Endothelial cell of umbilical vein (primary cell): ENCODE measurements around the gene AKAP6. TPM values are rescaled to one million over a fixed set of nuclear protein-coding genes. Genes with fewer than 3 reads are reported as not detected.

ENCODE experiments used
- BruUV-seq: library from RNA; stranded (reverse); fragments of 400-500 nt; replicated peaks from 2 replicates; lab custom pipeline; 2021; lab: Mats Ljungman, UMichigan
- CTCF ChIA-PET: fragments of 300-600, 350-600 bp; sonication (Branson Sonifier 250); formaldehyde crosslinking; loops from one replicate; lab custom pipeline; 2021; ENCODE audit warnings: antibody characterized with exemption, inconsistent platforms; lab: Charles Lee
- POLR2A ChIA-PET: fragments of 300-600, 350-600 bp; sonication (Branson Sonifier 250); formaldehyde crosslinking; loops from one replicate; lab custom pipeline; 2021; ENCODE audit warnings: antibody characterized with exemption, inconsistent platforms; lab: Charles Lee
- DNase-seq: peaks from one replicate; pipeline ENCODE4 v3.0.0-alpha.2; 2011; ENCODE audit warnings: low read depth, low spot score
- FAIRE-seq: peaks from 2 replicates; lab custom pipeline; 2011; peaks lifted over from hg19 to GRCh38; lab: Jason Lieb, UNC
- H2AFZ ChIP-seq: 2 replicates; pipeline ENCODE4 v1.6.0; 2012; ENCODE audit warnings: low read depth, low read length, control low read depth, inconsistent platforms
- H3K27ac ChIP-seq: 2 replicates; pipeline ENCODE4 v1.5.1; 2011; ENCODE audit warnings: low read depth, mild to moderate bottlenecking, control low read depth, low read length, moderate library complexity; ENCODE audit not compliant: insufficient read depth
- H3K27me3 ChIP-seq, 2 experiments: 2 replicates each; pipeline versions ENCODE4 v1.6.0 to v1.6.1; 2011; ENCODE audit warnings: low read length in 2 of 2, mixed read lengths in 1 of 2; ENCODE audit not compliant: control insufficient read depth in 2 of 2, insufficient read depth in 2 of 2
- H3K36me3 ChIP-seq, 2 experiments: 2 replicates in 1 of 2; 3 replicates in 1 of 2; pipeline ENCODE4 v1.5.1; 2011; ENCODE audit warnings: low read length in 2 of 2, mild to moderate bottlenecking in 1 of 2, moderate library complexity in 1 of 2; ENCODE audit not compliant: control insufficient read depth in 2 of 2, insufficient read depth in 2 of 2; ENCODE audit errors: extremely low read depth in 1 of 2
- H3K4me1 ChIP-seq: 3 replicates; pipeline ENCODE4 v1.5.1; 2011; ENCODE audit warnings: mild to moderate bottlenecking, low read length; ENCODE audit not compliant: control insufficient read depth, insufficient read depth; ENCODE audit errors: extremely low read depth
- H3K4me2 ChIP-seq: 2 replicates; pipeline ENCODE4 v1.6.1; 2011; ENCODE audit warnings: low read length, control low read depth, mixed read lengths; ENCODE audit not compliant: insufficient read depth
- H3K4me3 ChIP-seq, 3 experiments: fragments of 200-600 bp in 1 of 3; sonication (generic), shearing (Covaris generic) in 1 of 3; replicated peaks in 1 of 3; 2 replicates each; pipeline ENCODE4 v1.5.1; 2011 to 2016; ENCODE audit warnings: control low read depth in 3 of 3, low read length in 3 of 3, mild to moderate bottlenecking in 2 of 3, inconsistent platforms in 1 of 3, low read depth in 1 of 3, moderate library complexity in 1 of 3; ENCODE audit not compliant: insufficient read depth in 1 of 3
- H3K79me2 ChIP-seq: 2 replicates; pipeline ENCODE4 v1.6.0; 2012; ENCODE audit warnings: low read length, inconsistent platforms; ENCODE audit not compliant: control insufficient read depth, insufficient read depth
- H3K9ac ChIP-seq: replicated peaks from 2 replicates; pipeline ENCODE3; 2011; ENCODE audit warnings: low read length, control low read depth; ENCODE audit not compliant: insufficient read depth; ENCODE audit errors: extremely low read depth
- H3K9me1 ChIP-seq: replicated peaks from 3 replicates; pipeline ENCODE4 v1.6.0; 2011; ENCODE audit warnings: mild to moderate bottlenecking, low read length; ENCODE audit not compliant: control insufficient read depth, insufficient read depth; ENCODE audit errors: extremely low read depth
- H3K9me3 ChIP-seq: replicated peaks from 2 replicates; pipeline ENCODE4 v1.5.1; 2012; ENCODE audit warnings: low read length, inconsistent platforms; ENCODE audit not compliant: control insufficient read depth, insufficient read depth
- H4K20me1 ChIP-seq: replicated peaks from 2 replicates; pipeline ENCODE3; 2011; ENCODE audit warnings: mild to moderate bottlenecking, low read length; ENCODE audit not compliant: control insufficient read depth, insufficient read depth; ENCODE audit errors: extremely low read depth
- CTCF ChIP-seq, 2 donors: IDR thresholded peaks; 1 replicate in 1 of 2; 2 replicates in 1 of 2; pipeline ENCODE4 v1.5.1; 2011; ENCODE audit warnings: low read length in 2 of 2, mild to moderate bottlenecking in 2 of 2, moderate library complexity in 2 of 2, control low read depth in 1 of 2, inconsistent platforms in 1 of 2, low read depth in 1 of 2; ENCODE audit not compliant: insufficient read depth in 1 of 2; ENCODE audit errors: extremely low read depth in 1 of 2
- EZH2 ChIP-seq: IDR thresholded peaks from 2 replicates; pipeline ENCODE4 v1.6.1; 2012; ENCODE audit warnings: borderline replicate concordance, low read depth, mild to moderate bottlenecking, moderate library complexity, low read length, inconsistent platforms; ENCODE audit not compliant: severe bottlenecking
- FOS ChIP-seq: IDR thresholded peaks from 2 replicates; pipeline ENCODE4 v1.6.1; 2011; ENCODE audit warnings: mild to moderate bottlenecking, low read length, moderate library complexity, borderline replicate concordance; ENCODE audit not compliant: insufficient read depth
- GATA2 ChIP-seq: IDR thresholded peaks from 2 replicates; pipeline ENCODE4 v1.7.0; 2011; ENCODE audit warnings: low read depth, mild to moderate bottlenecking, moderate library complexity, mixed read lengths, low read length; ENCODE audit not compliant: insufficient read length, insufficient read depth
- JUN ChIP-seq: IDR thresholded peaks from 2 replicates; pipeline ENCODE4 v1.6.1; 2011; ENCODE audit warnings: borderline replicate concordance, low read depth; ENCODE audit not compliant: insufficient read length, insufficient read depth
- MAX ChIP-seq: IDR thresholded peaks from 2 replicates; pipeline ENCODE4 v1.6.1; 2011; ENCODE audit not compliant: insufficient read depth, insufficient read length
- MYC ChIP-seq: IDR thresholded peaks from one replicate; pipeline ENCODE4 v1.6.1; 2011; ENCODE audit warnings: mild to moderate bottlenecking, low read depth, low read length
- POLR2A ChIP-seq: IDR thresholded peaks from 2 replicates; pipeline ENCODE4 v1.6.1; 2012; ENCODE audit warnings: low read depth, mild to moderate bottlenecking, control low read depth, low read length
- POLR2AphosphoS5 ChIP-seq: IDR thresholded peaks from 2 replicates; pipeline ENCODE4 v1.6.1; 2012; ENCODE audit warnings: low read depth, mild to moderate bottlenecking, control low read depth, low read length, moderate library complexity; ENCODE audit not compliant: insufficient read depth
- dilution Hi-C: fragments of 300-500 bp; cut with MboI; formaldehyde crosslinking; loops from one replicate; pipeline ENCODE4 v1.15.0; 2019; ENCODE audit warnings: low sequenced_read_pairs; ENCODE audit not compliant: extremely low pct_ligation_motif_present
- intact Hi-C: fragments of 100-400 bp; cut with micrococcal nuclease; formaldehyde crosslinking; loops from one replicate; pipeline ENCODE4 v1.10.0; 2022
- polyA plus RNA-seq, 4 experiments: library from polyadenylated mRNA; depleted of rRNA in 3 of 4; stranded (reverse) in 3 of 4; unstranded in 1 of 4; fragments of >200 nt; gene quantifications; 2 replicates each; pipeline versions ENCODE4 v1.2.1 to v1.2.3, GENCODE V29; 2011 to 2012; ENCODE audit warnings: missing spikeins in 1 of 4
- total RNA-seq: library from RNA; stranded (reverse); gene quantifications from 2 replicates; pipeline ENCODE4 v1.2.3, GENCODE V29; 2021

Gene AKAP6
- total and polyA plus RNA-seq, 2 donors (not counting 3 experiments of a cell fraction or from before 2014, with no cell fraction given), result 0.03 to 0.49 TPM

- FAIRE-seq (no peak), DNase-seq (no peak)
- intact Hi-C loops (no loop called here), dilution Hi-C loops (no loop called here)
- no peak overlapping the region for H3K9ac ChIP-seq
- ChIA-PET CTCF (interaction anchor here (0.7 to 1.1 kb wide), 3 partner anchors 16 to 1164 kb away, joined by 3 read pairs; no protein-coding TSS in a partner anchor), POLR2A (no interaction called here)
- H3K4me2 ChIP-seq, result no peak overlapping the region
- no peak overlapping the region for H3K27ac ChIP-seq
- H3K9me3 ChIP-seq, result no peaks in the 10 kb centered on the region
- BruUV-seq, result no TSS peak
- H3K27me3 ChIP-seq, result peaks cover 0 to 3% of the 10 kb centered on the region in 2 experiments
- H3K4me3 ChIP-seq, result no peak overlapping the region
- no peaks in the 10 kb centered on the region for H3K9me1 ChIP-seq
- no peaks in the 10 kb centered on the region for H4K20me1 ChIP-seq
- H3K36me3 ChIP-seq, result no peaks in the 10 kb centered on the region
- no peak overlapping the region for H2AFZ ChIP-seq
- H3K79me2 ChIP-seq, result no peaks in the 10 kb centered on the region
- TF ChIP-seq FOS, result no peak
- TF ChIP-seq JUN, result no peak
- TF ChIP-seq POLR2AphosphoS5, result no peak
- TF ChIP-seq CTCF (IDR thresholded peaks at IDR 0.05; ENCODE audit: extremely low read depth in 1 of 2, insufficient read depth in 1 of 2, low read depth in 1 of 2, low read length in 2 of 2), result no peak
- TF ChIP-seq GATA2, result no peak
- no peak for TF ChIP-seq MYC
- no peak for TF ChIP-seq POLR2A
- TF ChIP-seq EZH2, result no peak
- no peak for TF ChIP-seq MAX
- no peaks in the 10 kb centered on the region for H3K4me1 ChIP-seq
Observed at GRCh38 chr14:32629236-32629635, 300.1 kb downstream of the AKAP6 start.
